NAMALWA (cell line): ENCODE measurements around the gene CLCN4.

Experiments used
- DNase-seq: peaks from one replicate; pipeline ENCODE4 v3.0.0-alpha.2; 2015; ENCODE audit warnings: low spot score

Gene CLCN4

GRCh38 chrX:10197279-10198210, 40.8 kb downstream of the CLCN4 start:
- DNase-seq: no peak

DNA sequence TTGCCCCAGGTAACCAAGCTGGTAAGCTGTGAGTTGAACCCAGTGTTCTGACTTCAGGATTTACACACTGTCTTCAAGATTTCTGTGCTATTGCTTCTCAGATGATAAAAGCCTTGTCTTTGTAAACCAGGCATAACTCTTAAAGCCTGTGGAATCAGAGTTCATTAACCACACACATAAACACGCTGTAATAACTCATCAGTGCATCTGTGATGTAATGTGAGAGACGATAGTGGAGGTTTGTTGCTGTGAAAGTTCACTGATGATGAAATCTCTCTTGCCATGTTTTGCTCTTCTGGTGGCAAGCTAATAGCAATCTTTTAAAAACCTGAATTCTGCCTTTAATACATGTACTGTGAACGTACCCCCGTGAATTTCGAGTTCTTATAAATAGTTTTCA, 41.5 kb downstream of the CLCN4 start:
- no peak for DNase-seq

DNA sequence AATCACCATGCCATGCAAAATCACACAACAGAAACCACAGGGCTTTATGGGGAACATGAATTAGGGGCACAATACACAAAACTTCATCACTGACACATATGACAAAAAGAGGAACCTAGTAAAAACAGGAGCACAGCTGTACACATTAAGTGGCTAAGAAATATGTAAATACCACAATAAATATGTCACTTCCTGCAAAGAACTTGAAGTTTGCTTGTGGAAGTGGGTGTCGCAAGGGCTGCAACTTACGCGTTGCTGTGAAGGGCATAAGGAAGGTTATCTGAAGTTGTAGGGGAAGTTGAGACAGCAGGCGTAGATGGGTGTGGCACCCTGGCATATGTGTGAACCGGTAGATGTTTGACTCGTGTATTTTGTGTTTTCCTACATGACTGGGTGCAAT, 42.4 kb downstream of the CLCN4 start:
- DNase-seq: peak; percentile 89

GRCh38 chrX:10203617-10204016, 46.8 kb downstream of the CLCN4 start:
- no peak for DNase-seq

GRCh38 chrX:10206317-10206716, 49.5 kb downstream of the CLCN4 start:
- no peak for DNase-seq

- no peak for DNase-seq
Observed at GRCh38 chrX:10208281-10208856, 51.6 kb downstream of the CLCN4 start.

- no peak for DNase-seq
Observed at GRCh38 chrX:10208953-10209352, 52.2 kb downstream of the CLCN4 start.

- DNase-seq: no peak
Observed at GRCh38 chrX:10212395-10212794, 55.6 kb downstream of the CLCN4 start.

GRCh38 chrX:10213716-10214115, 56.9 kb downstream of the CLCN4 start:
- DNase-seq: no peak

DNA sequence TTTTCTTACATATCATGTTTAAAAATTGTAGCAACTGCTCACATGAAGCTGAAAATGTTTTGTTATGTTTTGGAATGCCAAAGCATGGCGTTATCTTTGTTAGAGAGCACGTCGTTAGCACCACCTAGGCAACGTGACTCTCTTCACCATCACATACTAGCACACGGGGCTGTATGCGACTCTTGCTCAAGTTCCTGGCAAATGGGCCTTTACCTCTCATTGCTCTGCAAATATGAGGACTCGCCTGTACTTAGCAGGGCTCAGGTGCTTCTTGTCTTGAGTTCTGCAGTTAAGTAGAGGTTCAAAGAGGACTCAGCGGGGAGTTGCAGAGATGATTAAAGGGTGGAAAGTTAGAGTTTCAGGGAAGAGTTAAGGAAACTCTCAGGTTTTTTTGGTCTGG, 59.4 kb downstream of the CLCN4 start:
- no peak for DNase-seq

DNA sequence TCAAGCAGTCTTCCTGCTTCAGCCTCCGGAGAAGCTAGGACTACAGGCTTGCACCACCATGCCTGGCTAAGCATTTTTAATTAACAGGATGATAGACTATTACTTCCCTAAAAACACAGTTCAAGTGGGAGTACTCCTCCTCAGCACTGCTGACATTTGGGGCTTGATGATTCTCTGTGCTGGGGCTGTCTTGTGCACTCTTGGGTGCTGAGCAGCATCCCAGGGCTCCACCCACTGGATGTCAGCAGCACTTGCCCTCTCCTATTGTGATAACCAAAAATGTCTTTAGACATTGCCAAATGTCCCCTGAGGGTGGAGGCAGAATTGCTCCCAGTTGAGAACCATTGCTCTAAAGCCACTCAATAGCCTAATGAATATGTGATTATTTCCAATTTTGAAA, 60.4 kb downstream of the CLCN4 start:
- peak; percentile 24 for DNase-seq

DNA sequence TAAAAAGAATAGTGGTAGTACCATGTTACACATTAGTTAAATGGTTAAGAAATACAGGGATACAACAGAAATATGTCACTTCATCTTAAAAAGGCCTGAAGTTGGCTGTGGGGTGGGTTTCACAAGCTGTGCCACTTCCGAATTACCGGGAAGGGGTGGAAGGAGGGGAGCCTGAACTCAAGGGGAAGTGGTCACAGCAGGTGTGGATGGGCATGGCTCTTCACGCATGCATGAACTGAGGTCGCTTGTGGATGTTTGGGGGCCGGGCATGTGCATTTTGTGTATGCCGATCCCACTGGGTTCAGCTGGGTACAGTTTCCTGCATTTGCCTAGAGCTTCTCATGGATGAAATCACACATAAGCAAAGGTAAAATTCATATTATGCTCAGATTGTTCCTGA, 64.9 kb downstream of the CLCN4 start:
- no peak for DNase-seq

DNA sequence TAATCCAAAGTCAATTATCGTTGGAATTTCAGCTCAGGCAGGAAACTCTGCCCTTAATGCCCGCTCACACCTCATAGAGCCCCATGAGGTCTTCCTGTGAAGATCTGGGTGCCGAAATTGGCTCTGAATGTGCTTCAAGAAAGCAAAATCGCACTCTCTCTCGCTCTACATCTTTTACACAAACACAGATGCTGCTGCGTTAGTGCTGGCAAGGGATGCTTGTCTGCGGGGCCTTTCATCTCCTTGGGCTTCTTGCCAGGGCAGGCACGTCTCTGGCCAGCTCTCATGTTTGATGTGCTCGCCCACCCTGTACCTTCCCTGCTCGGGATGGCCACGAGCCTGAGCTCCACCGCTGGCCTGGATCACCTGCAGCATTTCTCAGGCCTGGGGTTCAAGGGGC, 66.5 kb downstream of the CLCN4 start:
- no peak for DNase-seq

DNA sequence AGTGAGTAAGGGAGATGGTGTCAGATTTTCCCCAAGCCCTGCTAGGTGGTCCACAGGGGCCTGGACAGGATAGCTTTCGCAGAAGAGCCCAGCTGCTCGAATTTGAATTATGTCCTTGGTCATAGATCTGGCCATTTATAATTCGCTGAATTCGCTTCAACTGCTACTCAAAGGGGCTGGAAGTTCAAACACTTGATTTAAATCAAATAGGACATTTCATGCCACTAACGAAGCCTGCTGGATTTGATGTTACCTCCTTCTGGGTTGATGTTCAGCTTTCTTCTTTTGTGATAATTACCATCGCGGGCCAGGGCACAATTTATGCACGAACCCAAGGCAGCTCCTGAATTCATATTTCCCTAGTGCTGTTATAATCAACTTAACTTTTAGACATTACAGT, 67.0 kb downstream of the CLCN4 start:
- DNase-seq: no peak

DNA sequence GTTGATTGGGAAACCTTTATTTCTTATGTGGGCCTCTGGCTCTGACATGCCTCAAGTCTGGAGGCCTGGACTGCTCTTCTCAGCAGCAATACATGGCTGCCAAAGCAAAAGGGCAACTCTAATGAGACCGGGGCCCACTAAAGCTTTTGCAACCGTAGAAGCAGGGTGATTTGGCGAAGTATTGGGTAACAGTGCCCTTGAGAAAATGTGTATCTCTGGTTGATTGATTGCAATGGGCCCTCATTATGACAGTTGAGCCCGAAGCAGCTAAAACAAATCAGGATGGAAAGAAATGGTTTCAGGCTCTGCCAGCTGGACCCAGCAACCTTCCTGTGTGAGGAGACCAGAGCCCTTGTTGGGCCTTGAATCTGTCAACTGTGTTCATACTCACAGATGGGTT, 73.4 kb downstream of the CLCN4 start:
- no peak for DNase-seq

DNA sequence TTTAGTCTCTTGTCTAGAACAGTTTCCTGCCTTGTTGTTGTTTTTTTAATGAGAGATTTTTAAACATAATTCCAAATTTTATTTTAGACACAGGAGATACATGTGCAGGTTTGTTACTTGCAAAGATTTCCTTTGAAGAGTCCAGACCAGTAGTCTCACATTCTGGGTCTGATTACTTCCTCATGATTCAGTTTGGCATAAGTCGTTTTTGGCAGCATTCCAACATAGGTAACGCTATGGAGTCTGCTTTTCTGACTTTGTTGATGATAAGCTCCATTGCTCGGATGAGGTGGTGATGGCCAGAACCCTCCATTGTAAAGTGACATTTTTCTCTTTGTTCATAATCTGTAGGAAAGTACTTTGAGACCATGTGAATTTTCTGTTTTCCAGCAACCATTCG, 74.7 kb downstream of the CLCN4 start:
- no peak for DNase-seq

GRCh38 chrX:10233173-10233572, 76.4 kb downstream of the CLCN4 start:
- DNase-seq: no peak

DNA sequence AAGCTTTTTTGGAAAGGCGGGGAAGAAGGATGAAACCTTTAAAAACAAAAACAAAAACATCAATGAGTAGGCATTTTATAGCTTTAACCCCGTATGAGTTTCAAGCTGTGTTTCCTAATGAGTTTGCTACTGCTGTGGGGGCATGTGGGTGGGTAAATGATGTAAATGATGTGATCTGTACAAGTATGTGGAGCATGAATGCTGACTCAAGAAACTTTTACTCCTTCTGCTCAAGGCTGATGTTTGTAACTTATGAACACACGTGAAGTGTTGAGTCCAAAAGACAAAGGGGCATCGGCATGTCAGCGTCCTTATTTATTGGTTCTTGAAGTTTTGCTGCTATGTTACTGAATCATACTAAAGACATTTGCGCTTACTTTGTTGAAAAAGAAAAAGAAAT, 76.9 kb downstream of the CLCN4 start:
- DNase-seq: no peak

- no peak for DNase-seq
Observed at GRCh38 chrX:10235851-10236250, 79.1 kb downstream of the CLCN4 start.

DNA sequence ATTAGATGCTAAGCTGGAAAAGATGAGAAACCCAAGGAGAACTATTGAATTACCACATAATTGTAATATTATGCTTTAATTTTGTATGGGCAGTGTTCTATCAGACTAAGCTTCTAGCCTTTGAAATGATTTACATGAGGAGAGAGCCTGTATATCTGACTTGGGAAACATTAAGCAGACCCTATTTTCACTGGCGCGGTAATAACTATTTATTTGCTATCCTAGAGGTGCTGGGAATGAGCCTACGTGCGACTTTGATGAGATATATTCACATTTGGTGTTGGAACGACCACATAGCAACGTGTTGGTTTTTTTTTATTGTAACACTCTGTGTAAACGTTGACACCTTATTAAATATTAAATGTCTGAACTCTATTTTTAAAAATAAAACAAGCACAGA, 80.5 kb downstream of the CLCN4 start:
- no peak for DNase-seq

- DNase-seq: no peak
Observed at GRCh38 chrX:10239611-10240064, 82.9 kb downstream of the CLCN4 start.

DNA sequence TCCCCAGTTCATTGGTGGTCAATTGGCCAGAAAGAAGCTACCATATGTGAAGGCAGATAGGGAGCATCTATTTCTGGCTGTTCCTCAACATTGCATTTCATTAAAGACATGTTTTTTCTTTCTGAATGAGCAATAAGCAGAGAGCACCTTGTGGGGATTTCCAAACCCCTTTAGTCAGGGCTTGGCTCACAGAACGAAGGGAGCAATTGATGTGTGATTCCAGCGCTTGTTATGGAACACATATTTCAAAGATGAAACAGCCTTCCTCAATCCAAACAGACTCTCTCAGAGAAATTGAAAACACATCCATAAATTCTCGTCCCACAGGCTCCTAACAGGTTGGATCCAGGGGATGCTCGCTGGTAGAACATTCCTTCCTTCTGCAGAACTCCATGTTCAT, 84.1 kb downstream of the CLCN4 start:
- DNase-seq: no peak

GRCh38 chrX:10242026-10242425, 85.3 kb downstream of the CLCN4 start:
- no peak for DNase-seq

DNA sequence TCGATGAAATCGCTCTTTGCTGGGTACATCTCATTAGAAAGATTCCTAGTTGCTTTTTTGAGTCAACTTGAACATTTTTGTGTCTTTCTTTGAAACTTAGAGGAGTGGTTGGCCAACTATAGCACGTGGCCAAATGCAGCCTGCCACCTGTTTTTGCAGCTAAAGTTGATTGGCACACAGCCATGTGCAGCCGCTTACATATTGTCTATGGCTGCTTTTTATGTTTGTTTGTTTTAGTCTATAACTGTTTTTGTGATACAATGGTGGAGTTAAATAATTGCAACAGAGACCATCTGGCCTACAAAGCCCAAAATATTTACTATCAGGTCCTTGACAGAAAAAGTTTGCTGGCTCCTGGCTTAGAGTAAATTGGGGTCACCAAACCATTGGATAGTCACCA, 86.3 kb downstream of the CLCN4 start:
- no peak for DNase-seq
